Measurements from ENCODE around the gene PHEX. TPM values are rescaled to one million over a fixed set of nuclear protein-coding genes. Genes with fewer than 3 reads are reported as not detected.

Gene PHEX
- total RNA-seq, 2 experiments from 2014 or later = 1.1 to 7.7 TPM

DNA sequence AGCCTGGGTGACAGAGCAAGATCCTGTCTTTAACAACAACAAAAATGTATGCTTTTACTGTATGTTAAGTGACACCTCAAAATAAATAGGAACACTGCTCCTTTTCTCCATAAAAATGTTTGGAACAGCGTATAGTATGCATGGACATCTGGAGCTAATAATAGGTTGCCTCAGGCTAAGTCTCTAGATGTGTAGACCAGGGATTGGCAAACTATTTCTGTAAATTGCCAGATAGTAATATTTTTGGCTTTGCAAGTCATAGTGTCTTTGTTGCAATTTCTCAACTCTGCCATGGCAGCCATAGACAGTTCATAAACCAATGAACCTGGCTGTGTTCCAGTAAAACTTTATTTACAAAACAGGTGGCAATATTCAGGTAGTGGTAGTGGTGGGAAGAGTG is 164.0 kb downstream of the PHEX start:
- H3K27ac Mint-ChIP-seq = no peak overlapping the region
- ATAC-seq (no peak), DNase-seq (no peak)
- no peaks in the 10 kb centered on the region for H3K36me3 Mint-ChIP-seq
- no peaks in the 10 kb centered on the region for H3K9me3 Mint-ChIP-seq (ENCODE audit: low read depth)
- no peak overlapping the region for H3K4me3 Mint-ChIP-seq
- no peaks in the 10 kb centered on the region for H3K27me3 Mint-ChIP-seq
- H3K4me1 Mint-ChIP-seq = peaks cover 6% of the 10 kb centered on the region
- CTCF ChIA-PET = interaction anchor here (2.0 to 2.1 kb wide), 2 partner anchors 60 to 211 kb away, joined by 5 read pairs; no protein-coding TSS in a partner anchor

DNA sequence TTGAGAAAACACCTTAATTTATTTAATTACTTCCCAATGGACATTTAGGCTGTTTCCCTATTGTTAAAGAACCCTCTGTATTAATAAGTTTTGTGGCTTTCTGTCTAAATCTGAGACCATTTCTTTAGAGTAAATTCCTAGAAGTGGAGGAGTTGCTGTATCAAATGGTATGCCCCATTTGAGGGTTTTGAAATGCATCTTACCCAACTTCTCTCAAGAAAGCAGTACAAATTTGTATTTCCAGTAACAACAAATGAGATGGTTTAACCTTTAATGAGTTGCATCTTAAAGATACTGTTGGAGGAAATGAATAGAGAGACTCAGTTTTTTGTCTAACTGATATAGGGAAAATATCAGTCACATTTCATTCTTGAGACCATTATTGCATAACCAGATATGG is 170.1 kb downstream of the PHEX start:
- no peaks in the 10 kb centered on the region for H3K9me3 Mint-ChIP-seq (ENCODE audit: low read depth)
- CTCF ChIA-PET = no interaction called here
- no peak overlapping the region for H3K4me3 Mint-ChIP-seq
- ATAC-seq = no peak
- no peak overlapping the region for H3K27ac Mint-ChIP-seq
- no peak for DNase-seq
- no peaks in the 10 kb centered on the region for H3K27me3 Mint-ChIP-seq
- no peaks in the 10 kb centered on the region for H3K36me3 Mint-ChIP-seq
- no peaks in the 10 kb centered on the region for H3K4me1 Mint-ChIP-seq

DNA sequence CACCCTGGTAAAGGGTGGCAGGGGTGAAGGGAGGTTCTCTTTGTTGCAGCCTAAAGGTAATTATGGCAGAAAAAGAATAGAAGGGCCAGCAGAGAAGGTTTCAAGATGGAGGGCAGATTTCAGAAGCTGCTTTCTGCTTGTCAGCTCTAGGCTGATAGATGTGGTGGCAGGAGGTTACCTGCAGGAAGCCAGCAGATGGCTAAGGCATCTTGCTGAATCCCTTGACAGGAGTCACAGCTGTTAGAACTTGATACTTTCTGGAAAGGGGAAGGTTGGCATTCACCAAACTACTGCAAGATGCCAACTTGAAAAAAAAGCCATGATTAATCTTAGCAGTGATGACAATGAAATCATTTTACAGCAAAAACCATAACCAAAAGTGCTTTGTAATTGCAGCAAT is 171.1 kb downstream of the PHEX start:
- H3K4me1 Mint-ChIP-seq = no peaks in the 10 kb centered on the region
- H3K4me3 Mint-ChIP-seq = no peak overlapping the region
- CTCF ChIA-PET = no interaction called here
- H3K27ac Mint-ChIP-seq = no peak overlapping the region
- no peaks in the 10 kb centered on the region for H3K36me3 Mint-ChIP-seq
- ATAC-seq = no peak
- no peaks in the 10 kb centered on the region for H3K27me3 Mint-ChIP-seq
- DNase-seq = no peak
- no peaks in the 10 kb centered on the region for H3K9me3 Mint-ChIP-seq (ENCODE audit: low read depth)

DNA sequence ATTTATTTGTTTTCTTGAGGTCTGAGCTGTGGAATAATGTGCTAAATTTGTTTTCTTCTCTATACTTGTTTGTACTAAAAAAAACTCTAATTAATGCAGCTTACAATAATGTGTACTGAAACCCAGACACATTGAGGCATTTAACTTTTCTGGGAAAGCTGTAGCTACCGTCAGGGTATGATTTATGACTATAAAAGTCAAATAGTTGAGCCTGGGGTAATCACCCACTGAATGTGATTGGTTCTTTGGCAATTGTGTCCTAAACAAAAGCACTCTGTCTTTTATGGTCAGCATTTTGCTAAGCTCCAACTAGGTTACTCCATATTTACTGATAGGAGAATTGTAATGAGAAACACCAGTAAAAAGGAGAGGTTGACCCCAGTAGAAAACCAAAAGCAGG is 174.7 kb downstream of the PHEX start:
- Mint-ChIP-seq H3K9me3 (ENCODE audit: low read depth) (no peaks in the 10 kb centered on the region), H3K27me3 (no peaks in the 10 kb centered on the region), H3K36me3 (no peaks in the 10 kb centered on the region), H3K27ac (no peak overlapping the region), H3K4me3 (no peak overlapping the region), H3K4me1 (no peaks in the 10 kb centered on the region)
- CTCF ChIA-PET = no interaction called here
- no peak for DNase-seq
- no peak for ATAC-seq

DNA sequence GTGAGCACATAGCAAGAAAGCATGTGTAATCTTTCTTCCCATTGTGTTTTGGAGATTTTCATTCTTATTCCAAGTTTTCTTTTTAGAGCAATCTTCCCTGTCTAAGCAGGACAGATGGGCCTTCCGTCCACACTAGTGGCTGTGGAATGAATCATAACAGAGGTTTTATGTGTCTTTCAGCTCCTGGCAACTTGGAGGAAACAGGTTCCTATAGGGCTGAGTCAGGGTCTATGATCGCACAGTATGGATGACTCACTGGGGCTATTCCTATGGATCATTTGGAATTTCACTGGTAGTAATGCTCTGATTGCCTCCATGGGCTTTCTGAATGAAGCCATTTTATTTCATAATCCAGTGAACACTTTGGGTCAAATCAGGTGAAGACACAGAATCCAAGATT is 188.8 kb downstream of the PHEX start:
- Mint-ChIP-seq H3K4me3 (no peak overlapping the region), H3K27me3 (no peaks in the 10 kb centered on the region), H3K27ac (no peak overlapping the region), H3K36me3 (no peaks in the 10 kb centered on the region), H3K4me1 (no peaks in the 10 kb centered on the region), H3K9me3 (ENCODE audit: low read depth) (no peaks in the 10 kb centered on the region)
- CTCF ChIA-PET = no interaction called here
- DNase-seq (no peak), ATAC-seq (no peak)

DNA sequence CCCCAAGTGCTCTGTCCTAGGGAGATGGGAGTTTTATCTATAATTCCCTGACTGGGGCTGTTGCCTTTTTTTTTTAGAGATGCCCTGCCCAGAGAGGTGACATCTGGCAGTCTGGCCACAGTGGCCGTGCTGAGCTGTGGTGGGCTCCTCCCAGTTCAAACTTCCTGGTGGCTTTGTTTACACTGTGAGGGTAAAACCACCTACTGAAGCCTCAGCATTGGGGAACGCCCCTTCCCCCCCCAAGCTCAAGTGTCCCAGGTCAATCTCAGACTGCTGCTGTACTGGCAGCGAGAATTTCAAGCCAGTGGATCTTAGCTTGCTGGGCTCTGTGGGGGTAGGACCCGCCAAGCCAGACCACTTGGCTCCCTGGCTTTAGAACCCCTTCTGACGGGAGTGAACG is 202.3 kb downstream of the PHEX start:
- CTCF ChIA-PET = no interaction called here
- Mint-ChIP-seq H3K27ac (no peak overlapping the region), H3K4me3 (no peak overlapping the region), H3K9me3 (ENCODE audit: low read depth) (no peaks in the 10 kb centered on the region), H3K27me3 (no peaks in the 10 kb centered on the region), H3K4me1 (no peaks in the 10 kb centered on the region), H3K36me3 (peaks cover 1% of the 10 kb centered on the region)
- DNase-seq (no peak), ATAC-seq (no peak)

DNA sequence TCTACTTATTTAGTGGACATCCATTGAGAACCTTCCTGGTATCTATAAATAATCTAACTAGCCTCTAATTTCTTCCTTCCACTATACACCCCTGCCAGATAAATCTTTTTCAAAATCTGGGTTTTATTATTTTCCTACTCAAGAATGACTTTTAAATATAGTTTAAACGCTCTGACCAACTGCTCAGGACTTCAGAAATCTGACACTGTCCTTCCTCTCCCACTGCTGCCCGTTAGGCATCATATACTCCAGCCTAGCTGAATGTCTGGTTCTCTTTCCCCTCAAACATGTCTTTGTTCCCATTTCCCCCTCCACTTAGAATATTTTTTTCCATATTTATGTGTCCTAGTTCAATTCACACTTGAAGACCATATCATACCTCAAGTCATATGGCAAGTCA is 205.4 kb downstream of the PHEX start:
- Mint-ChIP-seq H3K4me1 (no peaks in the 10 kb centered on the region), H3K9me3 (ENCODE audit: low read depth) (no peaks in the 10 kb centered on the region), H3K27ac (no peak overlapping the region), H3K27me3 (no peaks in the 10 kb centered on the region), H3K4me3 (no peak overlapping the region), H3K36me3 (peaks cover 1% of the 10 kb centered on the region)
- DNase-seq = no peak
- no peak for ATAC-seq
- CTCF ChIA-PET = no interaction called here

DNA sequence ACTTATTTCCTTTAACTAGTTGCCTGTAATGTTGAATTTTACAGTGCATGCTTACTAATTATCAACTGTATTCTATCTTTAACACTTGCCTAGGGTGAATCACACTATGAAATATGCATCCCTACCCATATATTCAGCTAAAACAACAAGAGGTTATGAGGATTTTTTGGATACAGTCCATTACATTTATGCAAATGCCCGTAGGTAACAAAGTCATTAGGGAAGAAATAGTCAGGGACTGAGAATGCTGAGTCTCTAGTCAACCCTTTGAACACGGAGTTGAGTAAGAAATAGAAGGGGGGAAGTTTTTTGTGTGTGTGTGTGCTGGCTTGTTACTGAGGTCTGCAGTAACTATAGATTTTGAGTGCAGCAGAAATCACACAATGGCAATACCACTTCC is 214.5 kb downstream of the PHEX start:
- ATAC-seq (no peak), DNase-seq (no peak)
- no peaks in the 10 kb centered on the region for H3K4me1 Mint-ChIP-seq
- H3K4me3 Mint-ChIP-seq = no peak overlapping the region
- H3K27ac Mint-ChIP-seq = no peak overlapping the region
- H3K9me3 Mint-ChIP-seq (ENCODE audit: low read depth) = no peaks in the 10 kb centered on the region
- CTCF ChIA-PET = no interaction called here
- H3K27me3 Mint-ChIP-seq = no peaks in the 10 kb centered on the region
- H3K36me3 Mint-ChIP-seq = no peaks in the 10 kb centered on the region

DNA sequence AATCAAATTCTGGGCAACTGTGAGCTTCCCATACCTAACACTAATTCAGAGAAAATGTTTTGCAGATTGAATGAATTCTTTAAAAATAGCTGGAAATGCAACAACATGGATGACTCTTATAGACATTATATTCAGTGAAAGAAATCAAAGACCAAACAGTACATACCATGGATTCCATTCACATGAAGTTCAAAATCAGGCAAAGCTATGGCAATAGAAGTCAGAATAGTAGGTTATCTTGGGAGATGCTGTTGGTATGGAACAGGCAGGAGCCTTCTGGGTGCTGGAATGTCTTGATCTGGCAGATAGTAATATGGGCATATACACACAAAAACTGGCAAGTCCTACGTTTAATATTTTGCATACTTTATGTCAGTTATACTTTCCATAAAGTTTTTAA is 215.0 kb downstream of the PHEX start:
- CTCF ChIA-PET = no interaction called here
- no peak overlapping the region for H3K27ac Mint-ChIP-seq
- no peak overlapping the region for H3K4me3 Mint-ChIP-seq
- no peaks in the 10 kb centered on the region for H3K36me3 Mint-ChIP-seq
- ATAC-seq = no peak
- H3K9me3 Mint-ChIP-seq (ENCODE audit: low read depth) = no peaks in the 10 kb centered on the region
- no peak for DNase-seq
- H3K27me3 Mint-ChIP-seq = no peaks in the 10 kb centered on the region
- H3K4me1 Mint-ChIP-seq = no peaks in the 10 kb centered on the region

DNA sequence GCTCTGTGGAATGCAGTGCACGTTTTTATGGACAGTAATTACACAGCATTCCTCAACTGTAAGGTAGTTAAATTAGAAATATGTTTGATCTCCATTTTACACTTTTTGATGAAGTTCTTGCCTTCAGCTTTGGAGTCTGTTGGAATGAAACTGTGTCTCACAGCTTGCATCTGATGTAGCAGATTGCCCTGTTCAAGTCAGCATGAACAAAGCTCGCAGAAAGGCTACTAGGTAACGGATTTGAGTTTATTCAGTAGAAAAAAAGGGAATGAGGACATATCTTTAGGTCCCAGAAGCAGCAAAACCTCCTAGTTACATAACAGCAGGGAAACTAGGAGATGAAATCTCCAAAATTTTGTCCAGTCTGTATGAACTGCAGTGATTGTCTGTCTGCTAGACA is 216.3 kb downstream of the PHEX start:
- H3K9me3 Mint-ChIP-seq (ENCODE audit: low read depth) = no peaks in the 10 kb centered on the region
- DNase-seq = no peak
- no peak overlapping the region for H3K27ac Mint-ChIP-seq
- no peak overlapping the region for H3K4me3 Mint-ChIP-seq
- ATAC-seq = no peak
- CTCF ChIA-PET = no interaction called here
- H3K27me3 Mint-ChIP-seq = no peaks in the 10 kb centered on the region
- H3K4me1 Mint-ChIP-seq = no peaks in the 10 kb centered on the region
- no peaks in the 10 kb centered on the region for H3K36me3 Mint-ChIP-seq

DNA sequence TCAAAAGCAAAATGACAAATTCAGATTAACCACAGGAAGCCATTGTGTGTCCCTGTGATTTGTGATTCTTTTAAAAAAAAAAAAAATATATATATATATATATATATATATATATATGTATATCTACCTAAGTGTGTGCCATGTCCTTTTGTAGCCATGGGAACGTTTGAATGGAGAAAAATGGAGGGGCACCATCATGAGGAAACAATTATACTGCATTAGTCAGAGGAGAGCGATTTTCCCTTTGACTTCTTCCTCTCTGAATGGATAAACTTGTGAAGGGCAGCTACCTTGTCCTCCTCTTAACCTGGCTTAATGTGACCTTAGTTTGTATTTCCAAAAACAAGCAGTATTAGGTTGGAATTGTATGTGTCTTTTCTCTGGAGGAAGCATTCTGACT is 217.2 kb downstream of the PHEX start:
- Mint-ChIP-seq H3K4me1 (no peaks in the 10 kb centered on the region), H3K27ac (no peak overlapping the region), H3K4me3 (no peak overlapping the region), H3K36me3 (no peaks in the 10 kb centered on the region), H3K27me3 (no peaks in the 10 kb centered on the region), H3K9me3 (ENCODE audit: low read depth) (no peaks in the 10 kb centered on the region)
- ATAC-seq (no peak), DNase-seq (no peak)
- CTCF ChIA-PET = no interaction called here

DNA sequence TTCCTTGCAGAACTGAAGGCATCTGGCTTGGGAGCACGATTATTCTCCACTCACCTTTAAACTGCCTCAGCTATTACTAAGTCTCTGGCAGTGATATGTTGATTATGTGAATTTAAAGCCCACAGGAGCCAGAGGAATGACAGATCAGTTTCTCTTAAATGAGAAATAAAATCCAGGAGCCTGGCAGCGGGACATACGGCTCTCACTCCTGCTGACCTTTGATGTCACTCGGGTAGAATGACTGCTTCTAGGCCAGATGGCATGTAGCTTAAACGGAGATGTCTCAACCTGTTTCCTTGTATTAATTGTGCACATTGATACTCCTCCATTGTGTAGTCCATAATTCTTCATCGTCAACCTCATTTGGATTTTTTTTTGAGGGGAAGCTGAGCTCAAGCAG is 236.6 kb downstream of the PHEX start:
- H3K27me3 Mint-ChIP-seq = no peaks in the 10 kb centered on the region
- H3K9me3 Mint-ChIP-seq (ENCODE audit: low read depth) = peaks cover 2% of the 10 kb centered on the region
- no peak overlapping the region for H3K27ac Mint-ChIP-seq
- H3K4me3 Mint-ChIP-seq = no peak overlapping the region
- CTCF ChIA-PET = no interaction called here
- no peaks in the 10 kb centered on the region for H3K4me1 Mint-ChIP-seq
- ATAC-seq = no peak
- H3K36me3 Mint-ChIP-seq = no peaks in the 10 kb centered on the region
- no peak for DNase-seq

DNA sequence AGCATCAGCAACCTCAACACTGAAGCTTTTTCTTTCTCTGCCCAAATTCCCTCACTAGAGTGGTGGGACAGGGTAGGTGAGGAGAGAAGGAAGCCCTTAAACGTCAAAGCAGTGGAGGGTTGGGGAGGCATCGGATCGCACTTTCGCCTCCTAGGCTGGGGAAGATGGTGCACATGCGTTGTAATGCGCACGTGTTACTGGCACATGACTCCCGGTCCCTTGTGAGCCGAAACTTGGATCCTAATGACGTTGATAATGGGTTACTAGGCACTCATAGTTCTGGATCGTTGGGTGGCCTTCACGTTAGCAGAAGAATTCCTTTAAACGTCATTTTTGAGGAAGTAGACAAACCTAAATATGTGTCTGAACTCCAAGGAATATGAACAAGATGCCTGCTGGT is 240.5 kb downstream of the PHEX start, which contains the start of gene CBLL2:
Gene CBLL2 (plus strand): TSS at position 301 of the 400 bp plus-strand sequence. CDS start 79 bp downstream, at position 380.
- no peaks in the 10 kb centered on the region for H3K36me3 Mint-ChIP-seq
- H3K27me3 Mint-ChIP-seq = no peaks in the 10 kb centered on the region
- no peak for DNase-seq
- no peak within 1 kb of the TSS for H3K4me3 Mint-ChIP-seq
- CTCF ChIA-PET = no interaction called here
- H3K4me1 Mint-ChIP-seq = no peaks in the 10 kb centered on the region
- no peak within 1 kb of the TSS for H3K27ac Mint-ChIP-seq
- peaks cover 2% of the 10 kb centered on the region for H3K9me3 Mint-ChIP-seq (ENCODE audit: low read depth)
- no peak for ATAC-seq

DNA sequence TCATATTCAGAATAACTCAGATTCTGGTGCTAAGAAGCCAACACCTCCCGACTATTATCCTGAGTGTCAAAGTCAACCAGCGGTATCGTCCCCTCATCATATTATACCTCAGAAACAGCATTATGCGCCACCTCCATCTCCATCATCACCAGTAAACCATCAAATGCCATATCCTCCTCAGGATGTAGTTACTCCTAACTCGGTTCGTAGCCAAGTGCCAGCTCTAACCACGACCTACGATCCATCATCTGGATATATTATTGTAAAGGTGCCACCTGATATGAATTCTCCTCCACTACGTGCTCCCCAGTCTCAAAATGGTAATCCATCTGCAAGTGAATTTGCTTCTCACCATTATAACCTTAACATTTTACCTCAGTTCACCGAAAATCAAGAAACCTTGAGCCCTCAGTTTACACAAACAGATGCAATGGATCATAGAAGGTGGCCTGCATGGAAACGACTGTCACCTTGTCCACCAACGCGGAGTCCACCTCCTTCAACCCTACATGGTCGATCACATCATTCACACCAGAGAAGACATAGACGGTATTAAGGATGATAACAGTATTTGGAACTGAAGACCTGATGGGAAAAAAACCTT is 241.7 kb downstream of the PHEX start:
- no peak for ATAC-seq
- Mint-ChIP-seq H3K27ac (no peak overlapping the region), H3K27me3 (no peaks in the 10 kb centered on the region), H3K36me3 (no peaks in the 10 kb centered on the region), H3K4me1 (no peaks in the 10 kb centered on the region), H3K9me3 (ENCODE audit: low read depth) (peaks cover 2% of the 10 kb centered on the region), H3K4me3 (no peak overlapping the region)
- no peak for DNase-seq
- CTCF ChIA-PET = no interaction called here

DNA sequence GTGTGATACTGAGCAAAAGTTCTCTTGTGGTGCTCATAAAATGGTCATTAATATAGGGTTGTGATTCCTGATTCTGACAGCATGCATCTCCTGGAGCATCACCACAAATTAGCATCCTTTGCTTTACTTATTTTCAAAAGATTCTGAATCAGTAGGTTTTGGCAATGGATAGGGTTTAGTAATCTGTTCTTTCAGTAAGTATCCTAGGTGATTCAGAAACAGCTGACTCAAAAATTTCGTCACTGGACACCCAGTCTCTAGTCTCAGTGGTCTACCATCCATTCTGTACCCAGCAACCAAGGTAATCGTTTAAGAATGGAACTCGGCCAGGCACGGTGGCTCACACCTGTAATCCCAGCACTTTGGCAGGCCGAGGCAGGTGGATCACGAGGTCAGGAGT is 244.7 kb downstream of the PHEX start:
- no peaks in the 10 kb centered on the region for H3K36me3 Mint-ChIP-seq
- no peaks in the 10 kb centered on the region for H3K27me3 Mint-ChIP-seq
- H3K4me1 Mint-ChIP-seq = no peaks in the 10 kb centered on the region

More for the DNA sequence above, 244.7 kb downstream of the PHEX start:
- CTCF ChIA-PET = no interaction called here
- no peak for ATAC-seq
- DNase-seq = no peak
- no peaks in the 10 kb centered on the region for H3K9me3 Mint-ChIP-seq (ENCODE audit: low read depth)
- H3K27ac Mint-ChIP-seq = no peak overlapping the region
- no peak overlapping the region for H3K4me3 Mint-ChIP-seq
